Limb (tissue), 2 donors: ENCODE data around the gene MED17.
"Not testable (repeated sequence)": the region's sequence is repeated elsewhere in the genome, so short reads cannot be mapped to it uniquely, and the experiment has no call there.

Experiments
- DNase-seq, 2 donors: peaks; one replicate each; pipeline ENCODE4 v3.0.0-alpha.2; 2016; ENCODE audit errors: extremely low spot score in 2 of 2

MED17 gene

GRCh38 chr11:93757924-93758865 lies 25.9 kb upstream of the MED17 start:
- no peak for DNase-seq

DNA sequence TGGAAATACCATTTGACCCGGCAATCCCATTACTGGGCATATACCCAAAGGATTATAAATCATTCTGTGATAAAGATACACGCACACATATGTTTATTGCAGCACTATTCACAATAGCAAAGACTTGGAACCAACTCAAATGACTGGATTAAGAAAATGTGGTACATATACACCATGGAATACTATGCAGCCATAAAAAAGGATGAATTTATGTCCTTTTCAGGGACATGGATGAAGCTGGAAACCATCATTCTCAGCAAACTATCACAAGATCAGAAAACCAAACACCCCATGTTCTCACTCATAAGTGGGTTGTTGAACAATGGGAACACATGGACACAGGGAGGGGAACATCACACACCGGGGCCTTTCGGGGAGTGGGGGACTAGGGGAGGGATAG lies 25.0 kb upstream of the MED17 start:
- DNase-seq: not testable (repeated sequence)

- DNase-seq: no peak
Measured at GRCh38 chr11:93761910-93762309, 22.2 kb upstream of the MED17 start.

- no peak for DNase-seq
Measured at GRCh38 chr11:93765551-93765950, 18.5 kb upstream of the MED17 start.

DNA sequence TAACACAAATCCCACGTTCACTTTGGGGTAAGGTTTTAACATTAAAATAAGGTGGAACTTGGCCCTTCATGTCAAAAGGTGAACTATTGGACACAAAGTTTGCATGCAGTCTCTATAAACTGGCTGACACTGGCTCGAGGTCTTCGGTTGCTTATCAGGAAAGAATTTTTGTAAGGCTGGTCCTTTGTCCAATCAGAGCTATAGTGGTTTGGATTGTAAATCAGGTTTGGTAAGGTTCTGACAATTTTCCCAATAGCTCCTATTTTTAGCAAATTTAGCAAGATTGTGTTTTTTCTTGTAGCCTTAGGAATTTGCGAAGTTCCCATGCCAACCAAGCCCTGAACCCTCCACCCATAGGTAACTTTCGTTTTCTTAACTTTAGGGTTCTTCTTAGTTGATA lies 17.6 kb upstream of the MED17 start:
- DNase-seq: no peak

GRCh38 chr11:93767018-93767417 lies 17.1 kb upstream of the MED17 start:
- DNase-seq: no peak

GRCh38 chr11:93770160-93770559 lies 13.9 kb upstream of the MED17 start:
- DNase-seq: no peak

- DNase-seq: no peak
Measured at GRCh38 chr11:93772123-93772522, 12.0 kb upstream of the MED17 start.

- DNase-seq: no peak
Measured at GRCh38 chr11:93773045-93773477, 11.0 kb upstream of the MED17 start.

GRCh38 chr11:93773601-93774200 lies 10.4 kb upstream of the MED17 start:
- no peak for DNase-seq

DNA sequence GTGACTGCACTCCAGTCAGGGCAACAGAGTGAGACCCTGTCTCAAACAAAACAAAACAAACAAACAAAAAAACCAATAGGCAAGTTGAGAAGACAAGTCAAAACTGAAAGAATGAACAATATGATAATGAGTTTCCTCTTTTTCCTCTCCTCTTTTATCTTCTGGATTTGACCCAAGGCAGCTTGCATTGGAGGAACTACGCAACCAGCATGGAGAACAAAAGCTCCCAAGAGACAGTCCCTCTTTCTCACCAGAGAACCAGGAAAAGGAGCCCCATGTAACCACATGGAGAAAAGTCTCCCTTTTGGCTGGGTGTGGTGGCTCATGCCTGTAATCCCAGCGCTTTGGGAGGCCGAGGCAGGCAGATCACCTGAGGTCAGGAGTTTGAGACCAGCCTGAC lies 9.5 kb upstream of the MED17 start:
- not testable (repeated sequence) for DNase-seq

DNA sequence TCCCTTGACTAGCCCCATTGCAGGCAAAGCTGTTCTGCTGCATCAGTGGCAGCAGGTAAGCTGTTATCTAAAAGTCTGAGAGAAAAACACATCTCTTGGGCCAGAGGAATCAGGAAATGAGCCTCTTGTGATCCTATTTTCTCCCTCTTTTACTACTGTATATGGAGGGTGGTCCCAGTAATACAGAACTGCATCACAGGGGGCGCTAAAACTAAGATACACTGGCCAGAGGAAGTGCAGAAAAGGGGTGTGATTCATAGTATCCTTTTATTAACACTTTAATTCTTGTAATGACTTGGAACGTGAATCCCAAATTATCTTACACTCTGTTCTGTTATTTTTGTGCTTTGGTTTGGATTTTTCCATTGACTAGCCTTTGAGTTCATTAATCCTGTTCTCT lies 8.8 kb upstream of the MED17 start:
- no peak for DNase-seq

GRCh38 chr11:93783362-93783761 lies 720 bp upstream of the MED17 start:
- DNase-seq: no peak

- DNase-seq: no peak
Measured at GRCh38 chr11:93783765-93784144, 327 bp upstream of the MED17 start.

DNA sequence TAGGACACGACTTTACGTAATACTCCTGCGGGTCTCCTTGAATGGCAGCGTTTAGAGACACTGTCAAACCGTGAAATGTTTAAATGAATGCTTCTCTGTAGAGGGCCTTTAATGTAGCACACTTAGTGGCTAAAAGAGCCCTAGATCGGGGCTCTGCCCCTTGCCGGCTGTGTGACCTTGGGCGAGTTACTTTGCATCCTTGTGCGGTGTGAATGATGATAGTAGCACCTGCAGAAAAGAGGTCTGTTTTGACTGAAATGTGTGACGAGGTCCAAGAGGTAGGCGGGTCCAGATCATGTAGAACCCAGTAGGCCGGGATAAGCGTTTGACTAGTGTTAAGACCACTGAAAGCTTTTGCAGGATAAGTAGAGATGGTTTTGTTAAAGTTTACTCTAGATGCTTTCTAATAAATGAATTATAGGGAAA lies 866 bp downstream of the MED17 start:
- DNase-seq: no peak

DNA sequence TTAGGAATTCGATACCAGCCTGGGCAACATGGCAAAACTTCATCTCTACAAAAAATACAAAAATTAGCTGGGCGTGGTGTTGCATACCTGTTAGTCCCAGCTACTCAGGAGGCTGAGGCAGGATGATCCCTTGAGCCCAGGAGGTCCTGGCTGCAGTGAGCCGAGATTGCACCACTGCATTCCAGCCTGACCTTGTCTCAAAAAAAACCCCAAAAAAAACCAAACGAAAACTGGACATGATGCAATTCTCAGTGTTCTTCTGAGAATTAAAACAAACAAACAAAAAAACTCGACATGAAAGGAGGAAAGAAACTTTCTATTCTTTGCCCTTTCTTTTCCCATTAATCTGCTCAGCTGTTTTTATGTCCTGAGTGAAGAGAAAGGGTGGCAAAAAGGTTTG lies 7.4 kb downstream of the MED17 start:
- no peak for DNase-seq

GRCh38 chr11:93796441-93797231 lies 12.6 kb downstream of the MED17 start:
- DNase-seq: no peak

DNA sequence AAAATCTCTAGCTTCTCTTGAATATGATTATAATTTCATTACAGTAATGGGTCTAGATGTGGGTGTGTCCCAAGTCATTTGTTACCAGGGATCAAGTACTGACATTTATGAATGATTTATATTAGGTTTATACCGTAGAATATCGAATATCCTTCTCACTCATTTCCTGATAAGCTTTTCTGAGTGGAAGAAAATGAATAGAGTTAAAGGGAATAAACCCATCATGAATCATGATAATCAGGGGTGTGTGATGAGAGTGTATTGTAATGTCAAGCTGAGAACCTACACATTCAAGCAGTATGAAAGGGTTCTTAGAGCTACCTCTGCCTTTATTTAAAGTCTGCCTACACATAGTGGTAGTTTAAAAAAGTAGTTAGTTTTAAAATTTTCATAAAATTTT lies 17.3 kb downstream of the MED17 start:
- DNase-seq: no peak

DNA sequence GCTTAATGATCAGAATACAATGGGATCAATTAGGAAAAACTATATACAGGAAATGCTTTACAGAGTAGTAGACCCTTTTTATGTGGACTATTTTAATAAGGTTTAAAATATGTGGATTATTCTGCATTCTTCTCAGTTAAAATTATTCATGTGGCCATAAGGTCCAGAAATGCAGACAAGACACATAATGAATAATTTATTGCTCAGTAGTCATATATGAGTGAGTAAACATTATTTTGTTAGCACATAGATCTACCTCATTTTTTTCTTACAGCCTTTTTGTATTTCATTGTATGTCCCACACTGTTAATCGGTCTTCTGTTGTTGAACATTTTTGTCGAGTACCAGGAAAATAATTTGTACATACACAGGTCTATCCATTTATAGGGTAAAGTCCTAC lies 20.8 kb downstream of the MED17 start:
- DNase-seq: no peak

- DNase-seq: no peak
Measured at GRCh38 chr11:93807980-93808379, 23.9 kb downstream of the MED17 start.

GRCh38 chr11:93813974-93814373 lies 29.9 kb downstream of the MED17 start:
- DNase-seq: no peak

DNA sequence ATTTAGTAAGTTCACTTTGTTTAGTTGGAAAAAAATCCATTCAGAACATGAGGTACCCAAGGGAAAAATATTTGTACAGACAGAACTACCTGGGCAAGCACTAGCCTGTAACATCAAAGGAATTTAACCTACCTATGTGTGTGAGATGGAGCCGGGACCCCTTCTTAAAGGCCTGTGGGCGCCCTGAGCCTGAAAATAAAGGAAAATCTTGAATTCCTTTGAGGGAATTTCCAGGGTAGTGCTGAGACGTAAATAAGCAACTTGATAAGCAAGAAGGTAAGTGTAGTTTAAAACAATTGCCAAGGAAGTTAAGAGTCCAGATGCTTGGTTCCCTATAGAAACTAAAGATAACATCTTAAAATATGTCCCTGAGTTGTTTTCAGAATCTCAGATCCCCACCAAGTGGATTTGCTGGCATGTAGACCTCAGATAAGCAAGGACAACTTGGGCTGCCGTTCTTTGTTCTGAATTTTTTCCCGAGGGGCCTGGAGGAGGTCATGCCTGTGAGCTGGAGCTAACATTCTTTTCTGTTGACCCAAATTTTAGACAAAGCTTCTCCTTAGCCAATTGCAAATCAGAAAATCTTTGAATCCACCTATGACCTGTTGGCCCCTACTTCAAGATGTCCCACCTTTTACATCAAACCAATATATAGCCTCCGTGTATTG lies 31.0 kb downstream of the MED17 start:
- DNase-seq: no peak
